GM19043 (cell line): Measurements from ENCODE around the gene TMEM106A.
"Not testable (repeated sequence)": the region's sequence is repeated elsewhere in the genome, so short reads cannot be mapped to it uniquely, and the experiment has no call there.

Experiments used
- ATAC-seq: cut with Tn5 transposase; IDR thresholded peaks from one replicate; pipeline ENCODE4 v1.9.1; 2021; ENCODE audit warnings: low read depth; ENCODE audit not compliant: unreplicated experiment

TMEM106A gene

GRCh38 chr17:43213545-43213944 lies 1.9 kb downstream of the TMEM106A start:
- no peak for ATAC-seq

GRCh38 chr17:43215341-43215740 lies 3.7 kb downstream of the TMEM106A start:
- no peak for ATAC-seq

GRCh38 chr17:43216369-43216761 lies 4.7 kb downstream of the TMEM106A start:
- ATAC-seq: no peak

- ATAC-seq: no peak
Measured at GRCh38 chr17:43216762-43217613, 5.3 kb downstream of the TMEM106A start.

GRCh38 chr17:43217614-43218087 lies 6.0 kb downstream of the TMEM106A start:
- ATAC-seq: no peak

- no peak for ATAC-seq
Measured at GRCh38 chr17:43219001-43219400, 7.3 kb downstream of the TMEM106A start.

GRCh38 chr17:43219746-43220380 lies 8.2 kb downstream of the TMEM106A start:
- no peak for ATAC-seq

- ATAC-seq: no peak
Measured at GRCh38 chr17:43220511-43221125, 8.9 kb downstream of the TMEM106A start.

GRCh38 chr17:43224146-43224705 lies 12.6 kb downstream of the TMEM106A start:
- ATAC-seq: no peak

- no peak for ATAC-seq
Measured at GRCh38 chr17:43226393-43226792, 14.7 kb downstream of the TMEM106A start.

- ATAC-seq: not testable (repeated sequence)
Measured at GRCh38 chr17:43228020-43228782, 16.5 kb downstream of the TMEM106A start, which contains the start of gene CCDC200. Gene CCDC200, minus strand, starts transcription at chr17:43228623. Its CDS starts 69 bp downstream, at chr17:43228554.

- not testable (repeated sequence) for ATAC-seq
Measured at GRCh38 chr17:43231205-43232020, 19.7 kb downstream of the TMEM106A start.

- ATAC-seq: not testable (repeated sequence)
Measured at GRCh38 chr17:43232021-43232699, 20.5 kb downstream of the TMEM106A start.

- ATAC-seq: not testable (repeated sequence)
Measured at GRCh38 chr17:43233263-43233662, 21.6 kb downstream of the TMEM106A start.

- ATAC-seq: not testable (repeated sequence)
Measured at GRCh38 chr17:43233877-43234276, 22.2 kb downstream of the TMEM106A start, which contains the start of gene RNU2-1. Gene RNU2-1, minus strand, starts transcription at chr17:43233977.

- not testable (repeated sequence) for ATAC-seq
Measured at GRCh38 chr17:43239597-43239996, 27.9 kb downstream of the TMEM106A start.

GRCh38 chr17:43240596-43241352 lies 29.1 kb downstream of the TMEM106A start:
- ATAC-seq: not testable (repeated sequence)

- not testable (repeated sequence) for ATAC-seq
Measured at GRCh38 chr17:43246456-43246855, 34.8 kb downstream of the TMEM106A start.
